HG03025 (cell line): ENCODE data around the gene THY1.

ENCODE experiments used
- ATAC-seq: cut with Tn5 transposase; IDR thresholded peaks from one replicate; pipeline ENCODE4 v1.9.1; 2021; ENCODE audit warnings: mild to moderate bottlenecking, moderate library complexity; ENCODE audit not compliant: unreplicated experiment, low FRiP score

The THY1 gene

GRCh38 chr11:119372260-119373058, 50.5 kb downstream of the THY1 start:
- ATAC-seq, result no peak

GRCh38 chr11:119371778-119372182, 51.2 kb downstream of the THY1 start:
- no peak for ATAC-seq

GRCh38 chr11:119371067-119371601, 51.8 kb downstream of the THY1 start:
- no peak for ATAC-seq

GRCh38 chr11:119370486-119371046, 52.4 kb downstream of the THY1 start:
- no peak for ATAC-seq

GRCh38 chr11:119369132-119369925, 53.6 kb downstream of the THY1 start:
- ATAC-seq, result no peak

GRCh38 chr11:119368121-119369034, 54.6 kb downstream of the THY1 start:
- ATAC-seq, result no peak

GRCh38 chr11:119367661-119368120, 55.3 kb downstream of the THY1 start:
- ATAC-seq, result no peak
